ENCODE data around the gene TPRG1.
"Not testable (repeated sequence)": the region's sequence is repeated elsewhere in the genome, so short reads cannot be mapped to it uniquely, and the experiment has no call there.

TPRG1 gene

DNA sequence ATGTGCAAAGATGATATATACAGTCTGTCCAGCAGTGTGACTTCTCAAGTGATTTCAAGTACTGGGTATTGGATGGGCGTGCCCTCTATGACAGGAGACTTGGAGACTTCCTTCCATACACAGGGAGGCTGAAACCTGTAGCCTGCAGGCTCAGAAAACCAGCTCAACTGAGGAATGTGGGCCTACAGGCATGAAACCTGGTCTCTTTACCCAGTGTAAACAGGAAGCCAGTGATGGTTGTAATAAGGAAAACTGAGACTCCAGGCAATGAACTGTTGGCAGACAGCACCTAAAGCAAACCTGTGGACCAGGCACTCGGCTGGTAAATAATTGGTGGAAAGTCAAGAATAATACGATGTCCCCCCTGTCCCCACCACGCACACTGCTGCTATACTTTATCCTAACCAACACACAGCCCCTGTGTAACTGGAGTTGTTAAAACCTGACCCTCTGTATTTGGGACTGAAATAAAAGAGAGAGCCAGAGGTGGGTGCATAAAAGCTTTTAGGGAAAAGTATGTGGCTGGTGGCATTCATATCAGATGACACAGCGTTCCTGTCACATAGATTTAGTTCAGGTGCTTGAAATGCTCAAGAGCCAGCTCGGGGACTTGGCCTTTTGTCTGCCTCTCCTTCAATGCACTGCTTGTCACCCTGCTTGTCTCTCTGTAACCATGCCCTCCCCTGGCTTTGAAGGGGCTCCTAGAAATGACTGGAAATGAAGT is 144.7 kb downstream of the TPRG1 start:
- DNase-seq (ENCODE audit: low spot score) = no peak

DNA sequence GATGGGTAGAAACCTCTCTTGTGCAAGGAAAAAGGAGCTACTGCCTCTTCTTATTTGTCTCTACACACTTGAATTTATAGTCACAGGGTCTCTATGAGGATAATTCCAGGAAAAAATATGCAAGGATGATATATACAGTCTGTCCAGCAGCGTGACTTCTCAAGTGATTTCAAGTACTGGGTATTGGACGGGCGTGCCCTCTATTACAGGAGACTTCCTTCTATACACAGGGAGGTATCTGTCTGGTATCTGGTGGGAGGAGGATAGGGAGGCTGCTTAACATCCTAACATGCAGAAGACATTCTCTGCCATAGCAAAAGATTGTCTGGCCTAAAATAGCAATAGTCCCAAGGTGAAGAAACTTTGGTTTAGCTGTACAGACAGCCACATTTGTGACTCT is 146.1 kb downstream of the TPRG1 start:
- DNase-seq (ENCODE audit: low spot score) = no peak

- DNase-seq (ENCODE audit: low spot score) = no peak
Observed at GRCh38 chr3:189320511-189320910, 148.7 kb downstream of the TPRG1 start.

- DNase-seq (ENCODE audit: low spot score) = no peak
Observed at GRCh38 chr3:189322339-189322738, 150.6 kb downstream of the TPRG1 start.

DNA sequence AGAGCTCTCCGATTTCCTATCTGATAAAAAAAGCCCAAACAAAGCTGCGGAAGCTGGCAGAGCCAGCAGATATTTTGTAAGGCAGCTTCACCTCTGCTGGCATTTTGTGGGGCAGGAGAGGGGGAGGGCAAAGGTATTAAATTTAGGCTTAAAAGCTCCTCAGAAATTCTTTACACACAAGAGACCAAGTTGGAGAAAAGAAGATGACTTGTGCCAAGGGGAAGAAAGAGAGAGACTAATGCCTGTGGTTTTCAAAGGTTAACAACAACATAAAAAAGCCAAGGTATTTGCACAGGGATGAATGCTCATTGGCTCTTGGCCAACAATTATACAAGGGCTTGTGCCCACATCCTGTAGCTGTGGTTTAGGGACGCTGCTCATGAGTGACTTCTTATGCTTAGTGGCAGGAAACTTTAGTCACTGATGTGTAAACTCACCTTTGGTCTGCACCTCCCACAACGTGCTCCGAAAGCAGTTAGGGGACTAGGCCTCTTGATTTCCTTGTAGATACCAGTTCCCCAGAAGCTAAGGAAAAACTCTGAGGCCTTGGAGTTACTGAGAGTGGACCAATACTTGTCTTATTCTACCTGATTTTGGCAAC is 152.9 kb downstream of the TPRG1 start:
- DNase-seq (ENCODE audit: low spot score) = no peak

DNA sequence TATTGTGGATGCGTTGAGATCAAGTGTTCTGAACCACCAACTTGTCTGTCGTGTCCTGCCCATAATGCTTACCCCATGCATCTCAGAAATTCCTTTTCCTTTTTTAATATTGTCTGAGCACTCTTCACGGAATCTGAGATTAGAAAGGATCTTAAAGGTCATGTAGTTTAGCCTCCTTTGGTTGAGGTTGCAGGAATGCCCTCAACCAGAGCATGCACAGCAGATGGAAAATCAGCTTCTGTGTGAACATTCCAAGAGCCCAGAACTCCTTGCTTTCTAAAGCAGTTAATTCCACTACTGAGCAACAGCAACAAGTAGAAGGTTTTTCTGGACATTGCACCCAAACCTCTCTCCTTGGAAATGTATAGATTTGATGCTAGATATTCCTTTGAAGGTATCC is 153.7 kb downstream of the TPRG1 start:
- no peak for DNase-seq (ENCODE audit: low spot score)

GRCh38 chr3:189329630-189330029 is 157.9 kb downstream of the TPRG1 start:
- DNase-seq (ENCODE audit: low spot score) = not testable (repeated sequence)

DNA sequence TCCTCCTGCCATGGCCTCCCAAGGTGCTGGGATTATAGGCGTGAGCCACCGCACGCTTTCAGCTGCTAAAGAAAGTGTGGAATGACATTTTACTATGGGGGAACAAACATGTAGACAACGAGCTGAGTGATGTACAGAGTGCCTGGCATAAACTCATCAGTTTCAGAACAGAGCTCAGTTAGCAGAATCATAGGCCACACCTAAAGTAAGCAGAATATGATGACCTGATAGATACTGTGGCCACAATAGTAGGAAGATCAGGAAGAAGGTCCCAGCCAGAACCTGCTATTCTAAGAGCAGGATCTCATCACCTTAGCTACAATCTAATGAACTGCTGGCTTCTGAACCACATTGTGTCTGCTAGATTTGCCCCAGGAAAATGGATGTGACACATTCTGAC is 158.3 kb downstream of the TPRG1 start:
- no peak for DNase-seq (ENCODE audit: low spot score)

DNA sequence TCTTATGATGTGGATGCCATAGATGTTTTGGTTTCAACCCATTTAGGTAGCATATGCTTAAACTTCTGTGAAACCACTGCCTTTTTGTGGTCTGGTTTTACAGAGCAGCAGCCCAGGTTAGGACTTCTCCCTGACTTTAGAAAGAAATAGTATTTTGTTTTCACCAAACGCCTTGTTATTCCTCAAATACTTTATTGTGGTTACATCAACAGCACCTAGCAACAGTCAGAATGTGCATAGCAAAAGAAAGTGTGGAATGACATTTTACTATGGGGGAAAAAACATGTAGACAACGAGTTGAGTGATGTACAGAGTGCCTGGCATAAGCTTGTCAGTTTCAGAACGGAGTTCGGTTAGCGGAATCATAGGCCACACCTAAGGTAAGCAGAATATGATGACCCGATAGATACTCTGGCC is 159.2 kb downstream of the TPRG1 start:
- no peak for DNase-seq (ENCODE audit: low spot score)

DNA sequence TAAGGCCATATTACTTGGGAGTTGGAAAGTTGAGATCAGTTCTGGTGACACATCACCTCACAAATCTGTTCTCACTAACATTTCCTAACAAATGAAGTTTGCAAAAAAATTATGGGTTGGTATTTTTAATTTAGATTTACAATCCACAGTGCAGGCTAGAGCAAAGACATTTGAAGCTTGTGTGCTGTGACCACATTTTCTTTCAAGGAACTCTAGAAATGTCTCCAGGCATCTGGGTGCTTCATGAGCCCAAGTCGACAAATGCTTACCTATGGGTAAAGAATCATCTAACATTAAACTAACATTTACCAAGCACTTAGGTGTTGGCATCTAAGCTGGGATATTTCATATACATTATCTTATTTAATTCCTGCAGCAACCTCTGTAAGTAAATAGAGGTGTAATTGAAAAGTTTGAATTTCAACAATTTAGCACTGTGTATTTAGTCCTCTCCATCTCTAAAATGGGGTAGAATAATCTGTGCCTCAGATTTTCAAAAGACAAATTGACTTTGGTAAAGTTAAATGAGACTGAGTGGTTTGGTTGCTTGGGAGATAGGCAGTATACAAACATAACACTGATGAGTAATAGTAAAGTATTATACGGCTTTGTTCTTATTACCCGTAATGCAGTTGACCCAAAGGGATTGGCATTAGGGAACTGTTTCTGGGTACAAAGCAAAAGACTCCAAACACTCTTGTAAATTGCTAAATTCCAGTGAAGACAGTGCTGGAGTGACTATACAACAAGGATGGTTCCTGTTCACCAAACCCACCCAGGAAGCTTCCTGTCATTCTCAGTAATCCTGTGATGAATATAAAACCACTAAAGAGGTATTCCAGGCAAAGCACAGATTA is 162.5 kb downstream of the TPRG1 start:
- no peak for DNase-seq (ENCODE audit: low spot score)

DNA sequence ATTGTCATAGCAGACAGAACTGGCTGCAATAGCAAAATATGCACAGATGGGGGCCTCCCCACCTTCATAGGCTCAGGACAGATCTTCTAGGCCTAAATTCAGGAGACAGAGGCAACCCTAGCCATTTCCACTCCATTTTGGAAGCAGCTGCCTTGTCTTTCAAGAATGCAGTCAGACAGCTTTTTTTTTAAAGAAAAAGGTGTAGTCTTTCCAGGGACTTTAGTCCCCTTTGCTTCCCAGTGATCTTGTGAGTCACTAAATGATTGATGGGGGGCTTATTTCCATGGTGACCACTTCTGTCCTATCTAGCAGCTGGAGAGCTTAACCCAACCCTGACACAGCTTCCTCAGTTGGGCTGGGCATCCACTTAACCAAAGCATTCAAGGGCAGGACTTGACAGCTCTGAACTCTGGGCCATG is 165.9 kb downstream of the TPRG1 start:
- DNase-seq (ENCODE audit: low spot score) = no peak

GRCh38 chr3:189338366-189338765 is 166.6 kb downstream of the TPRG1 start:
- DNase-seq (ENCODE audit: low spot score) = no peak

DNA sequence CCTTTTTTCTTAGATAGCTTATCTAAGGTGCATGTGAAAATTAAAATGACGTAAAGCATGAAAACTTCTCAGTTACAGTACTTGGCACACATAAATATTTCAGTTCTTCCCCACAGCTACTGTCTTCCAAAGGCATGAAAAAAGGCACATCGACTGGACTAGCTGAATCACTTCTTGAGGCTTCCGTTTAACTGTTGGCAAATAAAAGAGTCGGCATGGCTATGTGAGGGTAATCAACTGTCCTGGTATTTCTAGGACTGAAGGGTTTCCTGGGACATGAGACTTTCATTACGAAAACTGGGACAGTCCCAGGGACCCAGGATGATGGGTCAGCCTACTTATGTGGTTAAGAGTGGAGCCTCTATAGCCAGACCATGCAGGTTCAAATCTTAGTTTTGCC is 168.2 kb downstream of the TPRG1 start:
- no peak for DNase-seq (ENCODE audit: low spot score)

DNA sequence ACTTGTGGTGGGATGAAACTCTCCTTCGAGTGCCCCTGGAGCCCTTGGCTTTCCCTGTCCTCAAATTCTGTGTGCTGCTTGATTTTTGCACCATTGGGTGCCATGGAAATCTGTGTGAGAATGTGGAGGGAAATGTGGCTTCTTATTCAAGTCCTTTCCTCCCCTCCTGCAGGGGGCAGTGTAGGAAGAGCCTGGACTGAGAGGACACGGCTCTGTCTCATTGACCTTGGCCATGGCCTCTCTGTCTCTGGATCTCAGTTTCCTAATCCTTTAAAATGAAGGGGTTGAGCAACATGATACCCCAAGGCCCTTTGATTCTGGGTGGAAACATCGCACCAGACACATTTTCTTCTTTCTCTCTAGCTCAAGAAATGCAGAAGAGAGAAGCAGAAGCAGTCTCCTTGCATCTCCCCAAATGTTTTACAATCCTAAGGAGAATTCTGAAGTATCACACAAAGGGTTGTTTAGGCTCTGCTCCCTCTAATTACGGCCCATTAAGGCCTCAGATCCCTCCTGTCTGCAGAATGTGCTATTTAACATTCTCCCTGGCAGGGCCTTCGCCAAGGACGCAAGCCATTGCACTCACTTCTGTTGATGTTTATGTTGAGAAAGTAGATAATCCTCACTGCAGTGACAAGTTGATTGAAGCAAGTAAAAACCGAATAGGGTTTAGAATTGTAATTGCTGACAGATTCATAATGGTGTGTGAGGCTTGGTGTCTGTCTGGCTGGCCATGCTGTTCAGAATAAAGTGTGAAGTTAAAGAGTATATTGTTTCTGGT is 169.1 kb downstream of the TPRG1 start:
- no peak for DNase-seq (ENCODE audit: low spot score)

GRCh38 chr3:189342811-189343210 is 171.0 kb downstream of the TPRG1 start:
- no peak for DNase-seq (ENCODE audit: low spot score)

DNA sequence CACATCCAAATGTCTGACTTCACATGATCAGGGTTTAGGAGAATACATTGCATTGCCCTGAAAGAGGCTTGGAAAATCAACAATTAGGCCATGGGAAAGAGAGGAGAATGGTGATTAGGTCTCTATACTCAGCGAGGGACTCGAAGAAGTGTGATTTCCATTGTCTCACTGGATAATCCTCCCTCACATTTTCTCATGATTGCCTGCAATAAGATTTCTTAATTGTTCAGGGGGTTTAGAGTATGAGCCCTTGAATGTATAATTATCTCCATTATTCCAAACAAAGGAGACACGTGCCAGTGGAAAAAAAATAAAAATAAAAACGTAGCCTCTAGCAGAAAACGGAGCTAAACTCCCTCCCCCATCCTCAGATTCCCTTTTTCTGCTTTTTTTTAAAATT is 173.2 kb downstream of the TPRG1 start:
- no peak for DNase-seq (ENCODE audit: low spot score)

DNA sequence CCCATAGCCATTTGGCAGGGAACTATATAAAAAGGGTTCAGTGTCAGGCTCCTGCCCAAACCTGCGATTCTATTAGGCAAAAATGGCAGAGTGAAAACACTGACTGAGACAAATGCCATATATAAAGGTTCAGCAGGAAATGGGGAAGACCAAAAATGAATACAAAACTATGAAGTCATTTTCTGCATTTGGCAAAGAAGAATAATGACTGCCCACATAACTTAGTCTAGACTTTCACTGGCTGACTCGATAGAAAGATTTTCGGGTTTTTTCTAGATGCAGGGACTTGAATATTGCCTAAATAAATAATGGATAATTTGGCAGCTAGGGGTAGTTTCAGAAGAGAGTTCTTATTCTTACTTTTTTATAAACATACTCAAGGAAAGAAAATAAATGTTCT is 178.0 kb downstream of the TPRG1 start:
- DNase-seq (ENCODE audit: low spot score) = no peak

GRCh38 chr3:189353318-189353965 is 181.7 kb downstream of the TPRG1 start:
- DNase-seq (ENCODE audit: low spot score) = no peak

DNA sequence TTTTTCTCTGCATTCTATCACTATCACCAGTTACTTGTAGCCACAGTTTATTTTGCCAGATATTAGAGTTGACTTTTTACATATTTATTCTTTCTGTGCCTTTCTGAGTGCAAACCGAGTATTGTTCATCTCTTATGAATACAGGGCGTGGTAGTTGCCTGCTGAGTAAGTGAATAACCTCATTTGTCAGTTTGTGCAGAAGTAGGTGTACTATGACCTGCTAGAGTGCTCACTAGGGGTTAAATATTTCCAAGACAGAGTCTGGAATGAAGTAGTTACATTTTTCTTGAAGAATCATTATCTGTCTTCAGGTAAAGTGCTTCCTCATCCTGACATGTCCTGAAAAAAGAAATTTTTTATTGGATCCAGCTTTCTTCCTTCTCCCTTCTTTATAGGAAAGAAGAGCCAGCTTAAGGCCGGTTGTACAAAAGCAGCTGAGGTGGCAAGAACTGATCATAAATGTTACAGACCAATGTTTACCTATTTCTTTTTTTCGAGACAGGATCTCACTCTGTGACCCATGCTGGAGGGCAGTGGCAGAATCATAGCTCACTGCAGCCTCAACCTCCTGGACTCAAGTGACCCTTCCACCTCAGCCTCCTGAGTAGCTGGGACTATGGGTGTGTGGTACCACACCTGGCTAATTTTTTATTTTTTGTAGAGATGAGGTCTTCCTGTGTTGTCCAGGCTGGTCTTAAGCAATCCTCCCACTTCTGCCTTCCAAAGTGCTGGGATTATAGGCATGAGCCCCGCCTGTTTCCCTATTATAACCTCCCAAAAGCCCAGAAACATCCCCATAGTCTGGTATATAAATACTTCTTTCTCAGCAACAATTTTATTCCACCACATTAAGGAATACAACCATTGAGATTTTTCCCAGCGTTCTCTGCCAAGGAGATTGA is 182.5 kb downstream of the TPRG1 start:
- no peak for DNase-seq (ENCODE audit: low spot score)

DNA sequence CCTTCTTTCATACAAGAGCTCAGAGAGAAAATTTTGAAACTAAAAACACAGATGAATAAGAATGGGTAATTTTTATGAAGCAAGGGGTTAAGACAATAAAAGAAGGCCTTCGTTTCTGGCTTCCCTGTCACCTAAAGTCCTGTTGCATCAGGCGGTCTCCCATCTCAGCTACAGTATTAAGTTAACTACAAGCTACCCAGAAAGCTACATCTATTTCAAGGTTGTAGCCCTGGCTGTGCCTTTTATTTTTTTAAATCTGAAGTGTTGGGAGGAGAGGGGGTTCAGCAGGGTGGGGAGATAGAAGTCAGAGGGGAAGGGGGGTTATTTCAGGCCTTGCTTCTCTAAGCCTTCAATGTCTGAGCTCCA is 183.3 kb downstream of the TPRG1 start:
- DNase-seq (ENCODE audit: low spot score) = no peak

Data from HuH-7.5 (cell line).